Esophagus muscularis mucosa (tissue), 4 donors: ENCODE data around the gene PANX2. TPM values are rescaled to one million over a fixed set of nuclear protein-coding genes. Genes with fewer than 3 reads are reported as not detected.

Experiments
- DNase-seq: peaks from one replicate; pipeline ENCODE4 v3.0.0-alpha.2; 2017; ENCODE audit errors: extremely low spot score
- H3K27ac ChIP-seq, 4 donors: fragments of 200-600 bp; sonication (generic); replicated peaks in 1 of 4; 1 replicate in 3 of 4; 2 replicates in 1 of 4; pipeline ENCODE4 v1.5.1; 2016 to 2019; ENCODE audit warnings: mild to moderate bottlenecking in 1 of 4
- H3K27me3 ChIP-seq, 4 donors: fragments of 200-600 bp; sonication (generic); one replicate each; pipeline versions ENCODE4 v1.5.1 to v1.6.0; 2016 to 2019
- H3K36me3 ChIP-seq, 4 donors: fragments of 200-600 bp; sonication (generic); one replicate each; pipeline ENCODE4 v1.5.1; 2016 to 2019
- H3K4me1 ChIP-seq, 4 donors: fragments of 200-600 bp; sonication (generic); one replicate each; pipeline ENCODE4 v1.5.1; 2016 to 2019
- H3K4me3 ChIP-seq, 4 donors: fragments of 200-600 bp; sonication (generic); 1 replicate in 2 of 4; 2 replicates in 2 of 4; pipeline ENCODE4 v1.5.1; 2016 to 2019; ENCODE audit warnings: mild to moderate bottlenecking in 4 of 4, moderate library complexity in 1 of 4
- H3K9me3 ChIP-seq, 4 donors: fragments of 200-600 bp; sonication (generic); 1 replicate in 3 of 4; 2 replicates in 1 of 4; pipeline ENCODE4 v1.5.1; 2016 to 2019
- EP300 ChIP-seq: sonication (generic); formaldehyde crosslinking; IDR thresholded peaks from one replicate; pipeline ENCODE4 v1.6.1; 2017; ENCODE audit warnings: antibody characterized with exemption
- POLR2A ChIP-seq: fragments of 450-650 bp; IDR thresholded peaks from one replicate; pipeline ENCODE4 v1.6.1; 2017; ENCODE audit warnings: antibody characterized with exemption, moderate library complexity, mild to moderate bottlenecking, low read depth
- POLR2AphosphoS5 ChIP-seq, 2 donors: sonication (generic); formaldehyde crosslinking; IDR thresholded peaks; one replicate each; pipeline ENCODE4 v1.6.1; 2017; ENCODE audit warnings: antibody characterized with exemption in 2 of 2
- WGBS: methylation state at CpG from one replicate; pipeline ENCODE4 v1.1.5; 2018; 5-methylcytosine and 5-hydroxymethylcytosine counted together
- intact Hi-C: fragments of 100-400 bp; cut with DNase I; formaldehyde crosslinking; loops from one replicate; pipeline ENCODE4 v1.15.1; 2023
- total RNA-seq, 4 donors: library from RNA; depleted of rRNA; stranded (reverse); fragments of >200 nt; gene quantifications; one replicate each; pipeline versions ENCODE4 v1.1.0 to v1.2.1, GENCODE V29; 2016
- TF ChIP-seq, protein P1 (sequence below), 3 experiments: fragments of 200-600 bp in 2 of 3; fragments of 450-650 bp in 1 of 3; sonication (generic) in 2 of 3; IDR thresholded peaks; one replicate each; pipeline ENCODE4 v1.5.1; 2017 to 2019; ENCODE audit warnings: antibody characterized with exemption in 3 of 3, mild to moderate bottlenecking in 2 of 3, moderate library complexity in 1 of 3

PANX2 gene
- total RNA-seq, 4 donors from 2014 or later: 0.33 to 1.0 (median 0.56) TPM

DNA sequence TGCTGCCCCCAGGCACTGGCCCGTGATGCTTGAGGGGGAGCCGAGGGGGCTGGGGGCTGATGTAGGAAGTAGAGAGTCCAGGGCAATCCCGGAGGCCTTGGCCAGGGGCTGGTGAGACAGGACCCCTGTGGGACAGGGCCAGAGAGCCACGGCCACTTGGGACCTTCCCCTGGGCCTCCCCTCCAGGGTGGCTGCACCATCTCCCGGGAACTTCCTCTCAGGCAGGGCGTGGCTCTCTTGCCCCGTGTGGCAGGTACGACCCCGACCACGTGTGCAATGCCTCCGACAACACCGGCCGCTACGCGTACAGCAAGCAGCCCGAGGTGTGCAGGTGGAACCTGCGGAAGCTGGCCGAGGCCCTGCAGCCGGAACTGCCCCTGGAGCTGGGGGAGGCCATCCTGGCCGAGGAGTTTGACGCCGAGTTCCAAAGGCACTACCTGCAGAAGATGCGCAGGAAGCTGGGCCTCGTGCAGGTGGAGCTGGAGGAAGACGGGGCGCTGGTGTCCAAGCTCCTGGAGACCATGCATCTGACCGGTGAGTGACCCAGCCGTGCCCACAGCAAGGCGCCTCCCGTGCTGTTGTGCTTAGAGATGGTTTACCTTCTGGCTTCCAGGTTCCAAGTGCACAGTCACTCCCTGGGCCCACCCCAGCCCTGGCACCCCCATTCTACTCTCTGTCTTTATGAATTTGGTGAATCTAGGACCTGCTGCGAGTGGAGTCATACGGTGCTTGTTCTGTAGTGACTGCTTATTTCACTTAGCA, 40.0 kb downstream of the PANX2 start:
- DNase-seq: no peak
- Histone ChIP-seq H3K4me1 (peaks cover 17 to 47% (median 32%) of the 10 kb centered on the region in 4 donors), H3K27ac (no peak overlapping the region), H3K4me3 (no peak overlapping the region), H3K36me3 (peaks cover 19 to 96% (median 87%) of the 10 kb centered on the region in 4 donors), H3K9me3 (no peaks in the 10 kb centered on the region), H3K27me3 (no peaks in the 10 kb centered on the region)
- TF ChIP-seq POLR2AphosphoS5 (IDR thresholded peaks at IDR 0.05) (no peak), POLR2A (no peak)
- TF ChIP-seq, protein P1, sequence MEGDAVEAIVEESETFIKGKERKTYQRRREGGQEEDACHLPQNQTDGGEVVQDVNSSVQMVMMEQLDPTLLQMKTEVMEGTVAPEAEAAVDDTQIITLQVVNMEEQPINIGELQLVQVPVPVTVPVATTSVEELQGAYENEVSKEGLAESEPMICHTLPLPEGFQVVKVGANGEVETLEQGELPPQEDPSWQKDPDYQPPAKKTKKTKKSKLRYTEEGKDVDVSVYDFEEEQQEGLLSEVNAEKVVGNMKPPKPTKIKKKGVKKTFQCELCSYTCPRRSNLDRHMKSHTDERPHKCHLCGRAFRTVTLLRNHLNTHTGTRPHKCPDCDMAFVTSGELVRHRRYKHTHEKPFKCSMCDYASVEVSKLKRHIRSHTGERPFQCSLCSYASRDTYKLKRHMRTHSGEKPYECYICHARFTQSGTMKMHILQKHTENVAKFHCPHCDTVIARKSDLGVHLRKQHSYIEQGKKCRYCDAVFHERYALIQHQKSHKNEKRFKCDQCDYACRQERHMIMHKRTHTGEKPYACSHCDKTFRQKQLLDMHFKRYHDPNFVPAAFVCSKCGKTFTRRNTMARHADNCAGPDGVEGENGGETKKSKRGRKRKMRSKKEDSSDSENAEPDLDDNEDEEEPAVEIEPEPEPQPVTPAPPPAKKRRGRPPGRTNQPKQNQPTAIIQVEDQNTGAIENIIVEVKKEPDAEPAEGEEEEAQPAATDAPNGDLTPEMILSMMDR (IDR thresholded peaks at IDR 0.05): no peak
- WGBS: 88% methylated on average over 17 of the region's 32 CpGs
- intact Hi-C loops: no loop called here

DNA sequence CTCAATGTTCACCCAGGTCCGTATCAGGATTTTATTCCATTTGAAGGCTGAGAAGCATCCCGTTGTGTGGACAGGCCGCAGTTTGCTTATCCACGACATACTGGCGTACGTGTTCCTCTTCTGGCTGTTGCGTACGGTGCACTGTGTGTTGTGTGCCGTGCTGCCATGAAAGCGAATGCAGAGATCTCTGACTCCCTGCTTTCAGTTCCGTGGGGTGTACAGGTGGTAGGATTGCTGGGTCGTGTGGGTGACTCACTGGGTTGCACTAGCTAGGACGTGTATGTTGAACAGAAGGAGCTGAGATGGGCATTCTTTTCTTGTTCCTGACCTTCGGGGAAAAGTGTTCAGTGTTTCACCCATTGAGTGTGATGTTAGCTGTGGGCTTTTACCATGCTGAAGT, 40.6 kb downstream of the PANX2 start:
- no peak for DNase-seq
- Histone ChIP-seq H3K9me3 (no peaks in the 10 kb centered on the region), H3K4me1 (peaks cover 17 to 41% (median 27%) of the 10 kb centered on the region in 4 donors), H3K27me3 (no peaks in the 10 kb centered on the region), H3K36me3 (peaks cover 23 to 97% (median 89%) of the 10 kb centered on the region in 4 donors), H3K27ac (no peak overlapping the region), H3K4me3 (no peak overlapping the region)
- WGBS: 91% methylated on average over 14 of the region's 14 CpGs
- TF ChIP-seq, protein P1 (IDR thresholded peaks at IDR 0.05): no peak
- TF ChIP-seq POLR2AphosphoS5 (IDR thresholded peaks at IDR 0.05) (no peak), EP300 (no peak), POLR2A (no peak)
- intact Hi-C loops: no loop called here

DNA sequence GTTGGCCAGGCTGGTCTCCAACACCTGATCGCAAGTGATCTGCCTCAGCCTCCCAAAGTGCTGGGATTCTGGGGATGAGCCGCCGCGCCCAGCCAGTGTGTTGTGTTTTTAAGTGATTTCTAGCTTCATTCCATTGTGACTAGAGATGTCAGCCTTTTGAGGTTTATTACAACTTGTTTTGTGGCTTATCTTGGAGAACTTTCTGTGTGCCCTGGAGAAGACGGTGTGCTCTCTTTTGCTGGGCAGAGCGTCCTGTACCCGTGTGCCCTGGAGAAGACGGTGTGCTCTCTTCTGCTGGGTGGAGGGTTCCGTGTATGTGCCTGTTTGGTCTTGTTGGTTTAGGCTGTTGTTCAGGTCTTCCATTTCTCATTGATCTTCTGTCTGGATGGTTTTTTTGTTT, 42.7 kb downstream of the PANX2 start:
- peaks cover 0 to 24% (median 10%) of the 10 kb centered on the region in 4 donors for H3K4me1 ChIP-seq
- H3K36me3 ChIP-seq: peaks cover 42 to 97% (median 92%) of the 10 kb centered on the region in 4 donors
- no peak overlapping the region for H3K4me3 ChIP-seq
- intact Hi-C loops: no loop called here
- TF ChIP-seq, protein P1 (IDR thresholded peaks at IDR 0.05): no peak
- TF ChIP-seq POLR2A (no peak), EP300 (no peak), POLR2AphosphoS5 (IDR thresholded peaks at IDR 0.05) (no peak)
- DNase-seq: no peak
- H3K27me3 ChIP-seq: no peaks in the 10 kb centered on the region
- WGBS: 96% methylated on average over 9 of the region's 9 CpGs
- H3K9me3 ChIP-seq: no peaks in the 10 kb centered on the region
- H3K27ac ChIP-seq: no peak overlapping the region

DNA sequence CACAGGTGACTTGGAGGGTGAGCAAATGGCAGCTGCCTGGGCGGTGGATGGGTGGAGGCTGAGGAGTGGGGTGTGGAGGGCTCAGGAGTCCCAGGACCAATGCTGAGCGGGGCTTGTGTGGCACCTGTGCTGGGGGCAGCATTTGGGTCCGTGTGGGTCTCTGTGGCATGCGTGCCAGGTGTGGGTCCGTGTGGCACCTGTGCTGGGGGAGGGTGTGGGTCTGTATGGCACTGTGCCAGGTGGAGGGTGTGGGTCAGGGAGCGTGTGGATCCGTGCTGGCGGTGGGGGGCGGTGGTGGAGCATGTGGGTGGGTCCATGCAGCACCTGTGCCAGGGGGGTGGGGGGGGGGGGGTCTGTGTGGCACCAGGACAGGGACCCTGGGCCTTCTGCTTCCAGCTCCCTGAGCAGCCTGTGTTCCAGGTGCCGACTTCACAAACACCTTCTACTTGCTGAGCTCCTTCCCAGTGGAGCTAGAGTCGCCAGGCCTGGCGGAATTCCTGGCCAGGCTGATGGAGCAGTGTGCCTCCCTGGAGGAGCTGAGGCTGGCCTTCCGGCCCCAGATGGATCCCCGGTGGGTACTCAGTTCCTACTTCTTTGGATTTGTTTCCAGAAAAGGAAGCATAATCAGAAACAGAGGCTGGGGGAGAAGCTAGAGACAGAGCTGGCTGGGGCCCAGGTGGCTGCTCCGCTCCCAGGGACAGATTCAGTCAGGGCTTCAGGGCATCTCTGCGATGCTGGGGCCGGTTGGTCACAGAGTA, 44.9 kb downstream of the PANX2 start:
- H3K27ac ChIP-seq: no peak overlapping the region
- H3K4me3 ChIP-seq: no peak overlapping the region
- H3K4me1 ChIP-seq: peaks cover 6 to 20% (median 12%) of the 10 kb centered on the region in 4 donors
- peaks cover 47 to 97% (median 93%) of the 10 kb centered on the region in 4 donors for H3K36me3 ChIP-seq
- no peak for TF ChIP-seq EP300
- no peak for TF ChIP-seq POLR2AphosphoS5 (IDR thresholded peaks at IDR 0.05)
- H3K27me3 ChIP-seq: no peaks in the 10 kb centered on the region
- WGBS: 76% methylated on average over 11 of the region's 17 CpGs
- DNase-seq: no peak
- intact Hi-C loops: no loop called here
- H3K9me3 ChIP-seq: no peaks in the 10 kb centered on the region

DNA sequence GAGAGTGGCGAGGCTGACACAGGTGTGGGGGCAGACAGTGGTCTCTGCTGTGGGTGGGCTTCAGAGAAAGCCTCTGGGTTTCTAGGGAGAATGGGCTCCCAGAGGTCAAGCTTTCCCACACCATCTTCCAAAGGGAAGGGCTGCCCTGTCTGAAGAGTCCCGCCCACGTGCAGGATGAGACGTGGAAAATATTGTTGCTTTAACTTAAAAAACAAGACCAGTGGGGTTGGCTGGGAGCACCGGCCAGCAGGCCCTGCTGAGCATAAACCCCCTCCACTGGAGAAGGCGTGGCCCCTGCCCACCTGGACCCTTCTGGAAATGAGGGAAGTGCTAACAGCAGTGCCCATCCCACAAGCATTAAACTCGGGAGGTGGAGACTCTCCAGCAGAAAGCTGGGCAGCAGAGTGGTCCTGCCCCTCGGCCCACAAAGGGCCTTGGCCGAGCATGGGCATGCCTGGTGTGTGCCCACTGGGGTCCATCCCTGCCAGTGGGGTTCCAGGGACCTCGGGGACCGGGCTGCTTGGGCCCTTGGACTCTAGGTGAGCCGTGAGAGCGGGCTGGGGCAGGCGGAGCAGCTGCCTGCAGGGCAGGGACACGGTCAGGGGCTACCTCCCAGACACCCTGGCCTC, 45.6 kb downstream of the PANX2 start:
- Histone ChIP-seq H3K9me3 (no peaks in the 10 kb centered on the region), H3K36me3 (peaks cover 47 to 97% (median 93%) of the 10 kb centered on the region in 4 donors), H3K4me1 (peaks cover 6 to 18% (median 12%) of the 10 kb centered on the region in 4 donors), H3K27me3 (no peaks in the 10 kb centered on the region), H3K4me3 (no peak overlapping the region), H3K27ac (no peak overlapping the region)
- no peak for DNase-seq
- no peak for TF ChIP-seq POLR2AphosphoS5 (IDR thresholded peaks at IDR 0.05)
- TF ChIP-seq, protein P1 (IDR thresholded peaks at IDR 0.05): no peak
- TF ChIP-seq EP300: no peak
- TF ChIP-seq POLR2A: no peak
- intact Hi-C loops: no loop called here
- WGBS: 72% methylated on average over 10 of the region's 15 CpGs
